AG09309 (cell line): ENCODE results near the gene CXCR4.

Experiments used
- DNase-seq: peaks from one replicate; pipeline ENCODE4 v3.0.0-alpha.2; 2010; ENCODE audit warnings: low read depth
- H3K4me3 ChIP-seq: 2 replicates; pipeline ENCODE4 v1.5.1; 2011; ENCODE audit warnings: mild to moderate bottlenecking, low read depth, low read length, moderate library complexity; ENCODE audit not compliant: control insufficient read depth
- CTCF ChIP-seq: IDR thresholded peaks from 2 replicates; pipeline ENCODE4 v1.5.1; 2011; ENCODE audit warnings: mild to moderate bottlenecking, low read depth, low read length, inconsistent platforms; ENCODE audit not compliant: insufficient read depth, control insufficient read depth; ENCODE audit errors: missing control alignments

Gene CXCR4

DNA sequence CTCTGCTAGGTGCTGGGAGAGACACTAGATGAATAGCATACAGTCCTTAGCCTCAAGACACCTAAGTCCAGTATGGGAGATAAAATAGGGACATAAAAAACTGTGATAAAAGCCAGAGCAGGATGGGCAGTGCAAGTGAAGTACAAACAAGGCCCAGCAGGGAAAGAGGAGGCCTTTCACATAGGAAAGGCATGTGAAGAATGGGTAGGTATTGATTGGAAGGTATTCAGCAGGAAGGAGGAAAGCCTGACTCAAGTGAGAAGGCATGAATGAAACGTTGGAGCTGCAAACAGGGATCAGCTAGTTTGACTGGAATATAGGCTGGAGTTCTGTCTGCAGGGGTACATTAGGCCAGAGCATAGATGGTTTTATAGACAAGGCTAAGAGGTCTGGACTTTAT is 11.0 kb upstream of the CXCR4 start:
- no peak for TF ChIP-seq CTCF
- DNase-seq, result no peak
- H3K4me3 ChIP-seq, result no peak overlapping the region

GRCh38 chr2:136128366-136128765 is 10.4 kb upstream of the CXCR4 start:
- H3K4me3 ChIP-seq, result no peak overlapping the region
- no peak for TF ChIP-seq CTCF
- DNase-seq, result no peak

DNA sequence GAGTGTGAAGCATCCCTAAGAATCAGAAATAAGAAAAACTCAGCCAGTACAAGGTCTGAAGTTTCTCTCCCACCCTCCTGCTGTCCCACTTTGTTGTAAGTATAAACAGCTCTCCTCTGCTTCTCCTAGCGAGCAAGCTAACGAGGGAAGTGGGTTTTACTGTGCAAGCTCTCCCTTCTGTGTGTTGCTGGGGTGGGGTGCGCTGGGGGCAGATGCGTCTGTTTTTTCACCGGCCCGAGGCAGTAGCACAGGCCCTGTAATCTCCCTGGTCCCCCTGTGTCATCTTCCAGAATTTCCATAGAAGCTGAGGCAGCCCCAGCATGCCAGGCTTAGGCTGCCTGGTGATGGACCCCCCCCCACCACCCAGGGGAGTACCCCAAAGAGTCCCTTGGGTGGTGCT is 9.4 kb upstream of the CXCR4 start:
- H3K4me3 ChIP-seq, result no peak overlapping the region
- TF ChIP-seq CTCF, result no peak
- no peak for DNase-seq

GRCh38 chr2:136126421-136126926 is 8.5 kb upstream of the CXCR4 start:
- no peak for DNase-seq
- H3K4me3 ChIP-seq, result no peak overlapping the region
- no peak for TF ChIP-seq CTCF

GRCh38 chr2:136126021-136126420 is 8.1 kb upstream of the CXCR4 start:
- no peak for DNase-seq
- TF ChIP-seq CTCF, result no peak
- H3K4me3 ChIP-seq, result no peak overlapping the region

DNA sequence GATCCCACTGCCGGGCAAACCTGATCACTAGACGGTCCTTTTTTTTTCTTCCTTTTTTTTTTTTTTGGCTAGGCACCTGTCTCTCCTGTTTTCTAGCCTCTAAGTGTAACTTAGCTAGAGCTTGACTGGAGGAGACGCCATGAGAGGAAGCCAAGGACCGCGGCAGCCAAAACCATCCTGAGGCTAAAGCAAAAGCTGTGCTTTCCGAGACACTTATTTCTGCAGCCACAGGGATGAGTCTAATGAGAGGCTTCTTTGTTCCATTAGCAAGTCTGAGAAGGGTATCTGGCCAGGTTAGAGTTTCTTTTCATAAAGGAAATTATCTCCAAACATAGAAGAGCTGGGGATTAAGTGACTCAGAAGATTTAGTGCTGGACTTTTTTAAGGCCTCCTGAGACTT is 7.3 kb upstream of the CXCR4 start:
- no peak for TF ChIP-seq CTCF
- no peak overlapping the region for H3K4me3 ChIP-seq
- DNase-seq, result no peak

DNA sequence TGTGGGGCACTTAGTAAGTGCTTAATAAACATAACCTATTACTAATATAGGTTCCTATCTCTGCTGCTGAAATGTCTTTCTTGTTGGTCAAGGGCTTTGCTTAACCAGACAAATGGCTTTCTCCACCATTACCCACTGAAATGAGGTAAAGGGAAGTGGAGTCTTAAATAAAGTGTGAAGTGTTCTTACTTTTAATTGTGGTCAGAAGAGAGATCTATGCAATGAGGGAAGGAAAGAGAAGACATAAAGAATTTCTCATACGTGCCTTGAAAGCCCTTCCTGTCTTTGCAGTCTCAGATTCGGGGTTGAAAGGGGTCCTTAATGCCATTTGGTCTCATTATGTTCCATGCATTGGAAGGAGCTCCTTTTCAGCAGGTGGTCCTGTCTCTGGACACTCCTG is 6.9 kb upstream of the CXCR4 start:
- no peak for DNase-seq
- TF ChIP-seq CTCF, result no peak
- no peak overlapping the region for H3K4me3 ChIP-seq
